CD8-positive, alpha-beta memory T cell (primary cell): ENCODE results near the gene KDM8. TPM values are rescaled to one million over a fixed set of nuclear protein-coding genes. Genes with fewer than 3 reads are reported as not detected.
A peak's percentile ranks its signal among the peaks of the same experiment; 100 is the strongest.

Experiments
- CTCF ChIA-PET: fragments of 350-600 bp; sonication (Branson Sonifier 250); formaldehyde crosslinking; loops from one replicate; lab custom pipeline; 2021; ENCODE audit warnings: antibody characterized with exemption; lab: Charles Lee
- POLR2A ChIA-PET: fragments of 350-600 bp; sonication (Branson Sonifier 250); formaldehyde crosslinking; loops from one replicate; lab custom pipeline; 2021; ENCODE audit warnings: antibody characterized with exemption; lab: Charles Lee
- DNase-seq, 5 donors: peaks; one replicate each; pipeline versions ENCODE4 v3.0.0 to v3.0.0-alpha.2; 2020 to 2022; ENCODE audit warnings: mixed read lengths in 1 of 5
- H3K27ac ChIP-seq: one replicate; pipeline ENCODE4 v1.7.0; 2013; ENCODE audit warnings: low read depth, mild to moderate bottlenecking, low read length, moderate library complexity
- H3K27me3 ChIP-seq: 2 replicates; pipeline ENCODE4 v1.7.0; 2013; ENCODE audit warnings: low read length, mild to moderate bottlenecking; ENCODE audit not compliant: insufficient read depth, poor library complexity, severe bottlenecking
- H3K36me3 ChIP-seq: 2 replicates; pipeline ENCODE4 v1.7.0; 2013; ENCODE audit warnings: mild to moderate bottlenecking, low read length, moderate library complexity; ENCODE audit not compliant: insufficient read depth
- H3K4me1 ChIP-seq: 2 replicates; pipeline ENCODE4 v1.7.0; 2013; ENCODE audit warnings: mild to moderate bottlenecking, low read length, moderate library complexity; ENCODE audit not compliant: insufficient read depth
- H3K4me3 ChIP-seq: 2 replicates; pipeline ENCODE4 v1.7.0; 2013; ENCODE audit warnings: mild to moderate bottlenecking, low read length
- H3K9me3 ChIP-seq: 2 replicates; pipeline ENCODE4 v1.7.0; 2013; ENCODE audit warnings: mild to moderate bottlenecking, low read length
- H3K27ac Mint-ChIP-seq, 8 donors: one replicate each; pipeline ENCODE4 v1.8.0; 2020 to 2021; ENCODE audit warnings: mixed read lengths in 8 of 8, mild to moderate bottlenecking in 6 of 8, inconsistent platforms in 3 of 8, moderate library complexity in 3 of 8
- H3K27me3 Mint-ChIP-seq, 2 donors: one replicate each; pipeline ENCODE4 v1.8.0; 2020 to 2021; ENCODE audit warnings: mixed read lengths in 2 of 2, mild to moderate bottlenecking in 1 of 2, moderate library complexity in 1 of 2
- H3K36me3 Mint-ChIP-seq, 3 donors: one replicate each; pipeline ENCODE4 v1.8.0; 2020 to 2021; ENCODE audit warnings: mixed read lengths in 3 of 3, inconsistent platforms in 1 of 3, mild to moderate bottlenecking in 1 of 3
- H3K4me1 Mint-ChIP-seq, 3 donors: one replicate each; pipeline ENCODE4 v1.8.0; 2020 to 2021; ENCODE audit warnings: mixed read lengths in 3 of 3, inconsistent platforms in 1 of 3, mild to moderate bottlenecking in 1 of 3
- H3K4me3 Mint-ChIP-seq, 7 donors: one replicate each; pipeline ENCODE4 v1.8.0; 2020 to 2021; ENCODE audit warnings: mixed read lengths in 7 of 7, mild to moderate bottlenecking in 6 of 7, moderate library complexity in 4 of 7, inconsistent platforms in 2 of 7
- H3K9me3 Mint-ChIP-seq, 5 donors: one replicate each; pipeline ENCODE4 v1.8.0; 2020 to 2022; ENCODE audit warnings: mixed read lengths in 5 of 5, mild to moderate bottlenecking in 3 of 5, moderate library complexity in 2 of 5, inconsistent platforms in 1 of 5
- polyA plus RNA-seq: library from polyadenylated mRNA; unstranded; fragments of 300-500 nt; fragmentation: Illumina TruSeq; gene quantifications from one replicate; pipeline ENCODE4 v1.2.3, GENCODE V29; 2021
- total RNA-seq, 2 experiments: library from RNA; stranded (reverse); gene quantifications; one replicate each; pipeline ENCODE4 v1.2.3, GENCODE V29; 2021

The KDM8 gene
- total and polyA plus RNA-seq, 3 experiments from 2014 or later, result 5.6 to 10.8 (median 9.1) TPM

- Mint-ChIP-seq H3K9me3 (no peaks in the 10 kb centered on the region), H3K36me3 (peaks cover 0 to 47% (median 1%) of the 10 kb centered on the region in 3 donors), H3K27ac (no peak overlapping the region), H3K4me1 (peaks cover 8 to 19% (median 18%) of the 10 kb centered on the region in 3 donors), H3K27me3 (no peaks in the 10 kb centered on the region), H3K4me3 (no peak overlapping the region)
- DNase-seq, result no peak
- H3K9me3 ChIP-seq, result no peaks in the 10 kb centered on the region
- H3K27me3 ChIP-seq, result no peaks in the 10 kb centered on the region
- H3K4me1 ChIP-seq, result peaks cover 15% of the 10 kb centered on the region
- H3K4me3 ChIP-seq, result no peak overlapping the region
- H3K27ac ChIP-seq, result no peak overlapping the region
- ChIA-PET CTCF (interaction anchor here (1.0 to 1.3 kb wide), 3 partner anchors 22 to 27 kb away, joined by 3 to 5 read pairs (median 4); no protein-coding TSS in a partner anchor), POLR2A (no interaction called here)
- H3K36me3 ChIP-seq, result no peaks in the 10 kb centered on the region
These were observed 5.5 kb downstream of the KDM8 start for GRCh38 chr16:27208796-27209195.

GRCh38 chr16:27209591-27209990 is 6.3 kb downstream of the KDM8 start:
- no peaks in the 10 kb centered on the region for H3K9me3 Mint-ChIP-seq
- H3K4me1 Mint-ChIP-seq, result peaks cover 2 to 11% (median 10%) of the 10 kb centered on the region in 3 donors
- peaks cover 1 to 50% (median 3%) of the 10 kb centered on the region in 3 donors for H3K36me3 Mint-ChIP-seq
- no peak overlapping the region for H3K27ac ChIP-seq
- H3K27me3 Mint-ChIP-seq, result no peaks in the 10 kb centered on the region
- H3K9me3 ChIP-seq, result no peaks in the 10 kb centered on the region
- H3K27me3 ChIP-seq, result no peaks in the 10 kb centered on the region
- H3K4me3 Mint-ChIP-seq, result no peak overlapping the region
- peaks cover 3% of the 10 kb centered on the region for H3K36me3 ChIP-seq
- H3K27ac Mint-ChIP-seq, result no peak overlapping the region
- POLR2A ChIA-PET, result no interaction called here
- no peak overlapping the region for H3K4me3 ChIP-seq
- peaks cover 9% of the 10 kb centered on the region for H3K4me1 ChIP-seq
- no peak for DNase-seq
- CTCF ChIA-PET, result interaction anchor here (1.0 to 2.1 kb wide), 3 partner anchors 21 to 30 kb away, joined by 3 to 9 read pairs (median 5); no protein-coding TSS in a partner anchor

- H3K27me3 Mint-ChIP-seq, result no peaks in the 10 kb centered on the region
- DNase-seq, result no peak
- no peaks in the 10 kb centered on the region for H3K9me3 Mint-ChIP-seq
- Histone ChIP-seq H3K36me3 (peaks cover 6% of the 10 kb centered on the region), H3K9me3 (no peaks in the 10 kb centered on the region), H3K27me3 (no peaks in the 10 kb centered on the region), H3K4me3 (no peak overlapping the region), H3K27ac (no peak overlapping the region), H3K4me1 (peaks cover 7% of the 10 kb centered on the region)
- peaks cover 2 to 9% (median 7%) of the 10 kb centered on the region in 3 donors for H3K4me1 Mint-ChIP-seq
- H3K27ac Mint-ChIP-seq, result no peak overlapping the region
- ChIA-PET POLR2A (no interaction called here), CTCF (interaction anchor here (0.9 to 2.1 kb wide), 6 partner anchors 12 to 31 kb away, joined by 3 to 9 read pairs (median 4); no protein-coding TSS in a partner anchor)
- peaks cover 6 to 55% (median 8%) of the 10 kb centered on the region in 3 donors for H3K36me3 Mint-ChIP-seq
- no peak overlapping the region for H3K4me3 Mint-ChIP-seq
These were observed 6.8 kb downstream of the KDM8 start for GRCh38 chr16:27210174-27210573.

GRCh38 chr16:27211026-27211425 is 7.7 kb downstream of the KDM8 start:
- POLR2A ChIA-PET, result no interaction called here
- DNase-seq, result no peak
- Mint-ChIP-seq H3K9me3 (no peaks in the 10 kb centered on the region), H3K36me3 (peaks cover 6 to 62% (median 8%) of the 10 kb centered on the region in 3 donors), H3K4me1 (peaks cover 2 to 7% (median 5%) of the 10 kb centered on the region in 3 donors), H3K27ac (peak overlapping the region in 2 of 8 donors; percentile 33 to 66), H3K4me3 (peak overlapping the region in 1 of 7 donors; percentile 50), H3K27me3 (no peaks in the 10 kb centered on the region)
- CTCF ChIA-PET, result interaction anchor here (0.7 to 2.1 kb wide), 6 partner anchors 13 to 144 kb away, joined by 3 to 9 read pairs (median 3); no protein-coding TSS in a partner anchor
- Histone ChIP-seq H3K4me3 (no peak overlapping the region), H3K27ac (no peak overlapping the region), H3K27me3 (no peaks in the 10 kb centered on the region), H3K9me3 (no peaks in the 10 kb centered on the region), H3K4me1 (peaks cover 7% of the 10 kb centered on the region), H3K36me3 (peaks cover 6% of the 10 kb centered on the region)

GRCh38 chr16:27214084-27214961 is 11.0 kb downstream of the KDM8 start:
- Mint-ChIP-seq H3K9me3 (no peaks in the 10 kb centered on the region), H3K27me3 (no peaks in the 10 kb centered on the region), H3K36me3 (peaks cover 6 to 74% (median 8%) of the 10 kb centered on the region in 3 donors), H3K27ac (peak overlapping the region in 3 of 8 donors; percentile 40 to 68 (median 60)), H3K4me3 (no peak overlapping the region), H3K4me1 (peaks cover 2 to 5% (median 5%) of the 10 kb centered on the region in 3 donors)
- Histone ChIP-seq H3K27me3 (no peaks in the 10 kb centered on the region), H3K36me3 (peaks cover 16% of the 10 kb centered on the region), H3K4me3 (no peak overlapping the region), H3K4me1 (peaks cover 7% of the 10 kb centered on the region), H3K9me3 (no peaks in the 10 kb centered on the region), H3K27ac (no peak overlapping the region)
- ChIA-PET POLR2A (no interaction called here), CTCF (no interaction called here)
- no peak for DNase-seq

- CTCF ChIA-PET, result interaction anchor here (0.8 to 1.0 kb wide), 2 partner anchors 36 to 152 kb away, joined by 4 read pairs; no protein-coding TSS in a partner anchor
- peaks cover 16% of the 10 kb centered on the region for H3K36me3 ChIP-seq
These were observed 12.3 kb downstream of the KDM8 start for GRCh38 chr16:27215660-27216059.

GRCh38 chr16:27216297-27216885 is 13.1 kb downstream of the KDM8 start:
- H3K36me3 Mint-ChIP-seq, result peaks cover 6 to 71% (median 8%) of the 10 kb centered on the region in 3 donors
- H3K9me3 Mint-ChIP-seq, result no peaks in the 10 kb centered on the region
- H3K4me1 ChIP-seq, result peaks cover under 1% of the 10 kb centered on the region
- no peaks in the 10 kb centered on the region for H3K9me3 ChIP-seq
- no peak overlapping the region for H3K4me3 ChIP-seq
- peak overlapping the region in 2 of 8 donors; percentile 81 to 86 for H3K27ac Mint-ChIP-seq
- H3K27me3 ChIP-seq, result no peaks in the 10 kb centered on the region
- no peak overlapping the region for H3K27ac ChIP-seq
- POLR2A ChIA-PET, result no interaction called here
- CTCF ChIA-PET, result interaction anchor here (0.8 kb wide), 1 partner anchor 152 kb away, joined by 4 read pairs; no protein-coding TSS in a partner anchor
- H3K27me3 Mint-ChIP-seq, result no peaks in the 10 kb centered on the region
- no peak for DNase-seq
- H3K4me3 Mint-ChIP-seq, result no peak overlapping the region
- peaks cover 16% of the 10 kb centered on the region for H3K36me3 ChIP-seq
- H3K4me1 Mint-ChIP-seq, result peaks cover 0 to 5% (median under 1%) of the 10 kb centered on the region in 3 donors

More at GRCh38 chr16:27215660-27216059, 12.3 kb downstream of the KDM8 start:
- POLR2A ChIA-PET, result no interaction called here
- no peaks in the 10 kb centered on the region for H3K9me3 ChIP-seq
- H3K27ac Mint-ChIP-seq, result peak overlapping the region in 4 of 8 donors; percentile 17 to 95 (median 62)
- H3K4me3 ChIP-seq, result no peak overlapping the region
- H3K27me3 ChIP-seq, result no peaks in the 10 kb centered on the region
- no peaks in the 10 kb centered on the region for H3K9me3 Mint-ChIP-seq
- H3K27ac ChIP-seq, result no peak overlapping the region
- no peak overlapping the region for H3K4me3 Mint-ChIP-seq
- H3K4me1 ChIP-seq, result peaks cover 7% of the 10 kb centered on the region
- H3K27me3 Mint-ChIP-seq, result no peaks in the 10 kb centered on the region
- DNase-seq, result no peak
- H3K4me1 Mint-ChIP-seq, result peaks cover 0 to 5% (median 5%) of the 10 kb centered on the region in 3 donors
- H3K36me3 Mint-ChIP-seq, result peaks cover 6 to 72% (median 8%) of the 10 kb centered on the region in 3 donors
